ENCODE data around the gene FYB1. TPM values are rescaled to one million over a fixed set of nuclear protein-coding genes. Genes with fewer than 3 reads are reported as not detected.

FYB1 gene
- total RNA-seq, 2 experiments from 2014 or later, result 129 TPM

GRCh38 chr5:39148983-39149534 is 70.3 kb downstream of the FYB1 start:
- Mint-ChIP-seq H3K4me1 (ENCODE audit: low read depth) (peaks cover 78% of the 10 kb centered on the region), H3K9me3 (no peaks in the 10 kb centered on the region), H3K27ac (peak overlapping the region; percentile 65), H3K36me3 (ENCODE audit: low read depth) (peaks cover 34% of the 10 kb centered on the region), H3K4me3 (no peak overlapping the region), H3K27me3 (ENCODE audit: low read depth) (no peaks in the 10 kb centered on the region)
- intact Hi-C loops (cut with micrococcal nuclease), result loop anchor here (1.0 kb wide), 6 partner anchors 26 to 421 kb away; no protein-coding TSS in a partner anchor
- DNase-seq, result no peak
- CTCF ChIA-PET, result interaction anchor here (0.6 to 4.9 kb wide), 6 partner anchors 22 to 265 kb away, joined by 3 to 39 read pairs (median 4); no protein-coding TSS in a partner anchor

GRCh38 chr5:39146831-39147540 is 72.4 kb downstream of the FYB1 start:
- CTCF ChIA-PET, result interaction anchor here (0.6 to 4.9 kb wide), 15 partner anchors 9 to 1098 kb away, joined by 3 to 39 read pairs (median 4); partner anchors contain the start of gene FYB1
- H3K9me3 Mint-ChIP-seq, result no peaks in the 10 kb centered on the region
- peak overlapping the region; percentile 14 for H3K27ac Mint-ChIP-seq
- DNase-seq, result no peak
- no peaks in the 10 kb centered on the region for H3K27me3 Mint-ChIP-seq (ENCODE audit: low read depth)
- intact Hi-C loops (cut with micrococcal nuclease), result no loop called here
- H3K4me3 Mint-ChIP-seq, result no peak overlapping the region
- H3K36me3 Mint-ChIP-seq (ENCODE audit: low read depth), result peaks cover 21% of the 10 kb centered on the region
- peaks cover 58% of the 10 kb centered on the region for H3K4me1 Mint-ChIP-seq (ENCODE audit: low read depth)

DNA sequence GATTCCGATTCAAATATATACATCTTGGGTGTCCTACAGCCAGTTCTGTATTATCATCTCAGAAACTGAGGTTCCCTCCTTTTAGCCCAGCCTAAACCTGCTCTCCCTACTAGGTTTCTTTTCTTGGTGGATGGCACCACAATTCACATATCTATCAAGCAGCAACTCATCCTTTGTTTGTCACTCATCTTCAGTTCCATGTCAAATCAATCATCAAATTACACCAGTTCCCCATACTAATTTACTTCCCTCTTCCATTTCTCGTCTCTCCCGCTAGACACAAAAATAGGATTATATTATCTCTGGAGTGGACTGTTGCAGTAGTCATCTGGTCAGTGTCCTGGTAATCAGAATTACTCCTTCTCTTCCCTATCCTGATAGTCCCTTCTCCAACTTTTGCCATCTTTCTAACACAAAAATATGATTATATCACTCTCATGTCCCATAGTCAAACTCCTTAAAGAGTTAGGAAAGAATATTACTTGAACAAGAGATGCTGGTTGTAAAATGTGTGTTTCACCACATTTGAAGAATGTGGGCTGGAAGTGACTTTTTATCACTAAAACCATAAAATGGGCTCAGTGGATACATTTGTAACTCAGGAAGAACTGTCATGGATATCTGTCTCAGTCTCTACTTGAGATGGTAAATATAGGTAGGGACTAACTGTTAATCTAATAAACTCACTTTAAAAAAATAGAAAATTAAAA is 76.1 kb downstream of the FYB1 start:
- no peak for DNase-seq
- Mint-ChIP-seq H3K27ac (no peak overlapping the region), H3K4me3 (no peak overlapping the region), H3K27me3 (ENCODE audit: low read depth) (no peaks in the 10 kb centered on the region), H3K36me3 (ENCODE audit: low read depth) (peaks cover 6% of the 10 kb centered on the region), H3K4me1 (ENCODE audit: low read depth) (peaks cover 39% of the 10 kb centered on the region), H3K9me3 (no peaks in the 10 kb centered on the region)
- intact Hi-C loops (cut with micrococcal nuclease), result no loop called here
- CTCF ChIA-PET, result interaction anchor here (1.1 to 3.1 kb wide), 5 partner anchors 48 to 140 kb away, joined by 3 to 14 read pairs (median 6); no protein-coding TSS in a partner anchor

DNA sequence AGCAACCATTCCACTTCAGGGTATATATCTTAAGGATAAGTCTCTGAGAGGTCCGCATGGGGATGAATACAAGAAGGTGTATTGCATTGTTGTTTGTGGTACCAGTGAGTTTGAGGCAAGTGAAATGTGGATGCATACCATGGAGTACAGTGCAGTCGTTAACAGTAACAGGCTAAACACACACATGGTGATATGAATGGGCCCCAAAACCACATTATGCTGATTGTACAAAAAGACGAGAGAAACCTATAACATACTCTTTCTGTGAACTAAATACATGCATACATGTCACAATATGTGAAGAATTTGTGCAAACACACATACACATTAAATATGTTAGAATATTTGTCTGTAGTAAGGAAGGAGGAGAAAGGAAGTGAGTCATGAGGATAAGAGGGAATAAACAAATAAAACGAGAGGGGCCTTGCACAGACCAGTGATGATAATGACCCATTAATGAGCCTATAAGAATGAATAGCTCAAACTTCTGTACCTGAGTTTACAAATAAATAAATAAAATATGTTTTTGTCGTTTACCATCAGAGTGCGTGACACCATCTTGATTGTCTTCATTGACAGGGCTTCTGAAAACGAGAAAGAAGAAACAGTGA is 78.7 kb downstream of the FYB1 start:
- CTCF ChIA-PET, result interaction anchor here (1.1 to 3.1 kb wide), 3 partner anchors 60 to 143 kb away, joined by 3 to 11 read pairs (median 5); no protein-coding TSS in a partner anchor
- intact Hi-C loops (cut with micrococcal nuclease), result no loop called here
- Mint-ChIP-seq H3K36me3 (ENCODE audit: low read depth) (peaks cover 13% of the 10 kb centered on the region), H3K27me3 (ENCODE audit: low read depth) (no peaks in the 10 kb centered on the region), H3K9me3 (no peaks in the 10 kb centered on the region), H3K4me1 (ENCODE audit: low read depth) (peaks cover 37% of the 10 kb centered on the region), H3K27ac (peak overlapping the region; percentile 61), H3K4me3 (no peak overlapping the region)
- no peak for DNase-seq

GRCh38 chr5:39138892-39139291 is 80.5 kb downstream of the FYB1 start:
- intact Hi-C loops (cut with micrococcal nuclease), result loop anchor here (5.0 kb wide), 1 partner anchor 62 kb away; no protein-coding TSS in a partner anchor
- Mint-ChIP-seq H3K4me3 (no peak overlapping the region), H3K36me3 (ENCODE audit: low read depth) (peaks cover 16% of the 10 kb centered on the region), H3K4me1 (ENCODE audit: low read depth) (peaks cover 23% of the 10 kb centered on the region), H3K9me3 (no peaks in the 10 kb centered on the region), H3K27me3 (ENCODE audit: low read depth) (no peaks in the 10 kb centered on the region), H3K27ac (no peak overlapping the region)
- CTCF ChIA-PET, result interaction anchor here (0.8 to 1.6 kb wide), 3 partner anchors 8 to 145 kb away, joined by 3 to 6 read pairs (median 6); no protein-coding TSS in a partner anchor
- DNase-seq, result no peak

DNA sequence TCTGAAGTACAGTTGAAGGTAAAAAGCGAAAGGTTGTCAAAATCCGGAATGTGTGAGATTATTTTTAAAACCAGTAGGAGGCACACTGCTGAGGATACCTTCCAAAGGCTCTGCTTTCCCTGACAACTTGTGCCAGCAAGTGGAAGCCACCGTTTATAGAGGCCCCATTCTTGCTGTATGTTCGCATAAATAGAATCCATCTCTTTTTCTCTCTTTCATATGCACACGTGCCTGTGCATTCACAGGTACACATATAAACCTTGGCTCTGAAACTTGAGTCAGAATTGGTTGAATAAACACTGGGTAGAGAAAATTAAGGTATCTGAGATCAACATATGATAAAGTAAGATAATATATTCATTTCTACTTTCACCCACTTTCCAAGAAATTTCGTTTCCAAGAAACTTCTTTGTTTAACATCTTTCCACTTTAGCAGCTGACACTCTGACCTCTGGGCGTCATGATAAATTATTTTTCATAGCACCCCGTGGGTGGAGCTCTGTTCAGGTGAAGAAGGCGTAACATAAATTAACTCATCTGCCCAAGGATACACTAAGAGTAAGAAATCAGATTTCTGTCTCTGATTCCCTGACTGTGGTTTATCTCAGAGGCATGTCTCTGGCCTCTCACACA is 81.4 kb downstream of the FYB1 start:
- Mint-ChIP-seq H3K36me3 (ENCODE audit: low read depth) (peaks cover 20% of the 10 kb centered on the region), H3K4me3 (no peak overlapping the region), H3K27ac (peak overlapping the region; percentile 54), H3K4me1 (ENCODE audit: low read depth) (peaks cover 27% of the 10 kb centered on the region), H3K9me3 (no peaks in the 10 kb centered on the region), H3K27me3 (ENCODE audit: low read depth) (no peaks in the 10 kb centered on the region)
- CTCF ChIA-PET, result interaction anchor here (0.7 to 1.6 kb wide), 4 partner anchors 9 to 145 kb away, joined by 3 to 6 read pairs (median 4); no protein-coding TSS in a partner anchor
- DNase-seq, result no peak
- intact Hi-C loops (cut with micrococcal nuclease), result loop anchor here (1.0 to 5.0 kb wide), 2 partner anchors 7 to 61 kb away; no protein-coding TSS in a partner anchor

DNA sequence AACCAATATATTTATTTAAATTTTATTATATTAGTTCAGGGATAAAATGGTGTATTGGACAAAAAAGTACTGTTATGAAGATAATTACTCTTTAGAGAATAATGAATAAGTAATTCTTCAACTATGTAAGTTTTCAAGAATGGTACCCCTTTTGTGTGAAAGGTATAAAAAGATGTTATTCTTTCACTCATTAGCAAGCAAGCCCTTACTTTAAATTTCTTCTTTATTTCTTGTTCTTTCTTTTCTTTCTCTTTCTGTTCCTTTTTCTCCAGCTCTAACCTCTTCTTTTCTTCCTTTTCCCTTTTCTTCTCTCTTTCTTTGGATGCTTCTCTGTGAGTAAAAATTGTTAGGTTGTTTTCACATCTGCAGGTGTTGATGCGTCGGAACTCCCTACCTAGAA is 82.0 kb downstream of the FYB1 start:
- H3K36me3 Mint-ChIP-seq (ENCODE audit: low read depth), result peaks cover 22% of the 10 kb centered on the region
- no peaks in the 10 kb centered on the region for H3K27me3 Mint-ChIP-seq (ENCODE audit: low read depth)
- H3K4me3 Mint-ChIP-seq, result no peak overlapping the region
- intact Hi-C loops (cut with micrococcal nuclease), result loop anchor here (1.0 to 5.0 kb wide), 2 partner anchors 8 to 60 kb away; no protein-coding TSS in a partner anchor
- no peak for DNase-seq
- no peaks in the 10 kb centered on the region for H3K9me3 Mint-ChIP-seq
- CTCF ChIA-PET, result interaction anchor here (0.7 to 1.6 kb wide), 2 partner anchors 10 to 25 kb away, joined by 3 to 6 read pairs; no protein-coding TSS in a partner anchor
- peaks cover 27% of the 10 kb centered on the region for H3K4me1 Mint-ChIP-seq (ENCODE audit: low read depth)
- peak overlapping the region; percentile 54 for H3K27ac Mint-ChIP-seq

- no peak overlapping the region for H3K4me3 Mint-ChIP-seq
- no peaks in the 10 kb centered on the region for H3K9me3 Mint-ChIP-seq
- H3K4me1 Mint-ChIP-seq (ENCODE audit: low read depth), result peaks cover 46% of the 10 kb centered on the region
- H3K27ac Mint-ChIP-seq, result peak overlapping the region; percentile 20
- H3K27me3 Mint-ChIP-seq (ENCODE audit: low read depth), result no peaks in the 10 kb centered on the region
- DNase-seq, result no peak
- CTCF ChIA-PET, result interaction anchor here (1.1 kb wide), 1 partner anchor 52 kb away, joined by 3 read pairs; no protein-coding TSS in a partner anchor
- peaks cover 39% of the 10 kb centered on the region for H3K36me3 Mint-ChIP-seq (ENCODE audit: low read depth)
- intact Hi-C loops (cut with micrococcal nuclease), result no loop called here
These were observed 86.6 kb downstream of the FYB1 start for GRCh38 chr5:39132792-39133191.

GRCh38 chr5:39132128-39132447 is 87.3 kb downstream of the FYB1 start:
- H3K9me3 Mint-ChIP-seq, result no peaks in the 10 kb centered on the region
- CTCF ChIA-PET, result interaction anchor here (0.6 kb wide), 1 partner anchor 153 kb away, joined by 3 read pairs; no protein-coding TSS in a partner anchor
- no peak overlapping the region for H3K4me3 Mint-ChIP-seq
- intact Hi-C loops (cut with micrococcal nuclease), result no loop called here
- peaks cover 36% of the 10 kb centered on the region for H3K36me3 Mint-ChIP-seq (ENCODE audit: low read depth)
- DNase-seq, result no peak
- H3K27me3 Mint-ChIP-seq (ENCODE audit: low read depth), result no peaks in the 10 kb centered on the region
- H3K4me1 Mint-ChIP-seq (ENCODE audit: low read depth), result peaks cover 43% of the 10 kb centered on the region
- peak overlapping the region; percentile 62 for H3K27ac Mint-ChIP-seq

DNA sequence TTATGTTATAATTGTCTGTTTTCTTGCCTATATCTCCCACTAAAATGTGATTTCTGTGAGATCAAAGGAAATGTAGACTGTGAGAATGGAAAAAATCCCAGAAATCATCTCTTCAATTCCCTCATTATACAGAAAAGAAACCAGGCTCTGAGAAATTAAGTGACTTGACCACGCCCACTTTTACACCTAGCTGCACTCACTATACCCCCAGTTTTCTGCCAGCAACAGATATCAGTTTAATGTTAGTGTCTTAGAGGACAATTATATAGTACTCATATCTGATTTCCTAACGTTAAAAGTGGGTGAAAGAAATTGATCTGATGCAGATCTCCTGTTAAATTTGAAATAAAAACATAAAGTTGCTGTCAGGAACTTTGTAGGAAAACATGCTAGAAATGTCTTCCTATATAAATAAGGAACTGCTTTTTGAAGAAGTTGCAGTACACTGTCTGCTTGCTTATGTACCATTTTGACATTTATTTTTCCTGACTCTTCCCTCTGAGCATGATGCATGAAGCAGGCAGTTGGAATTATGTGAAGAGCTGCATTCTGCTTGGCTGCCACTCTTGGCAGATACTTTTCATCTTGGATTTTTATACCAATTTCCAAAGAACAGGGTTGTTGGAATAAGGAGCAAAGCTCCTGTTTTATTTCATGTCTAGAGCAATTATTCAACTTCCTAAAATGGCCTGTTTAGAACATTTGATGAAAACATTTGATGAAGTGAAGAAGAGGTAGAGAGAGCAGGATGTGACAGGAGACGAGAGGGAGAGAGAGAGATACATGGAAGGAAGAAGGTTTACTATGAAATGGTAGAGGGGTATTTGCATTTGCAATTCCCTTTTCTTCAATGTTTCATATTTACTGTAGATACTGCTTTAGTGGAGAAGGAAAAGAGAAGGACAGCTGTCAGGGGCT is 87.9 kb downstream of the FYB1 start:
- peaks cover 43% of the 10 kb centered on the region for H3K4me1 Mint-ChIP-seq (ENCODE audit: low read depth)
- no peaks in the 10 kb centered on the region for H3K9me3 Mint-ChIP-seq
- H3K27ac Mint-ChIP-seq, result peak overlapping the region; percentile 62
- peaks cover 33% of the 10 kb centered on the region for H3K36me3 Mint-ChIP-seq (ENCODE audit: low read depth)
- H3K27me3 Mint-ChIP-seq (ENCODE audit: low read depth), result no peaks in the 10 kb centered on the region
- CTCF ChIA-PET, result interaction anchor here (0.6 kb wide), 1 partner anchor 153 kb away, joined by 3 read pairs; no protein-coding TSS in a partner anchor
- intact Hi-C loops (cut with micrococcal nuclease), result no loop called here
- no peak for DNase-seq
- H3K4me3 Mint-ChIP-seq, result no peak overlapping the region

- Mint-ChIP-seq H3K27me3 (ENCODE audit: low read depth) (no peaks in the 10 kb centered on the region), H3K4me1 (ENCODE audit: low read depth) (peaks cover 46% of the 10 kb centered on the region), H3K9me3 (no peaks in the 10 kb centered on the region), H3K4me3 (no peak overlapping the region), H3K36me3 (ENCODE audit: low read depth) (peaks cover 36% of the 10 kb centered on the region), H3K27ac (no peak overlapping the region)
- intact Hi-C loops (cut with micrococcal nuclease), result no loop called here
- CTCF ChIA-PET, result no interaction called here
- DNase-seq, result no peak
These were observed 88.6 kb downstream of the FYB1 start for GRCh38 chr5:39130716-39131115.

Measured in activated naive CD4-positive, alpha-beta T cell treated with anti-CD3 and anti-CD28 coated beads for 36 hours (primary cell).